Endothelial cell of umbilical vein (primary cell): ENCODE data around the gene FOXP4.

Source experiments
- CTCF ChIP-seq, 2 donors: IDR thresholded peaks; 1 replicate in 1 of 2; 2 replicates in 1 of 2; pipeline ENCODE4 v1.5.1; 2011; ENCODE audit warnings: low read length in 2 of 2, mild to moderate bottlenecking in 2 of 2, moderate library complexity in 2 of 2, control low read depth in 1 of 2, inconsistent platforms in 1 of 2, low read depth in 1 of 2; ENCODE audit not compliant: insufficient read depth in 1 of 2; ENCODE audit errors: extremely low read depth in 1 of 2
- EZH2 ChIP-seq: IDR thresholded peaks from 2 replicates; pipeline ENCODE4 v1.6.1; 2012; ENCODE audit warnings: borderline replicate concordance, low read depth, mild to moderate bottlenecking, moderate library complexity, low read length, inconsistent platforms; ENCODE audit not compliant: severe bottlenecking
- GATA2 ChIP-seq: IDR thresholded peaks from 2 replicates; pipeline ENCODE4 v1.7.0; 2011; ENCODE audit warnings: low read depth, mild to moderate bottlenecking, moderate library complexity, mixed read lengths, low read length; ENCODE audit not compliant: insufficient read length, insufficient read depth
- JUN ChIP-seq: IDR thresholded peaks from 2 replicates; pipeline ENCODE4 v1.6.1; 2011; ENCODE audit warnings: borderline replicate concordance, low read depth; ENCODE audit not compliant: insufficient read length, insufficient read depth
- MAX ChIP-seq: IDR thresholded peaks from 2 replicates; pipeline ENCODE4 v1.6.1; 2011; ENCODE audit not compliant: insufficient read depth, insufficient read length
- MYC ChIP-seq: IDR thresholded peaks from one replicate; pipeline ENCODE4 v1.6.1; 2011; ENCODE audit warnings: mild to moderate bottlenecking, low read depth, low read length
- POLR2A ChIP-seq: IDR thresholded peaks from 2 replicates; pipeline ENCODE4 v1.6.1; 2012; ENCODE audit warnings: low read depth, mild to moderate bottlenecking, control low read depth, low read length
- POLR2AphosphoS5 ChIP-seq: IDR thresholded peaks from 2 replicates; pipeline ENCODE4 v1.6.1; 2012; ENCODE audit warnings: low read depth, mild to moderate bottlenecking, control low read depth, low read length, moderate library complexity; ENCODE audit not compliant: insufficient read depth

- TF ChIP-seq CTCF (IDR thresholded peaks at IDR 0.05; ENCODE audit: extremely low read depth in 1 of 2, insufficient read depth in 1 of 2, low read depth in 1 of 2, low read length in 2 of 2) (no peak), GATA2 (no peak), POLR2A (no peak), EZH2 (no peak), POLR2AphosphoS5 (no peak), JUN (no peak), MYC (no peak), MAX (no peak)
Measured at GRCh38 chr6:41597246-41598000, 51.2 kb downstream of the FOXP4 start.
